Aorta (tissue), 5 donors: ENCODE results near the gene FAM118B. TPM values are rescaled to one million over a fixed set of nuclear protein-coding genes. Genes with fewer than 3 reads are reported as not detected.

Experiments used
- ATAC-seq: fragments of 200-7000 bp; cut with Tn5 transposase; one replicate; pipeline ENCODE4 v1.9.1; 2022; ENCODE audit warnings: moderate library complexity; ENCODE audit not compliant: low FRiP score
- DNase-seq, 2 donors: peaks; one replicate each; pipeline ENCODE4 v3.0.0-alpha.2; 2020
- H3K27ac ChIP-seq, 2 donors: one replicate each; pipeline ENCODE4 v1.5.1; 2013; ENCODE audit warnings: low read length in 2 of 2, mild to moderate bottlenecking in 2 of 2, moderate library complexity in 2 of 2, control low read depth in 1 of 2, inconsistent platforms in 1 of 2, low read depth in 1 of 2
- H3K27me3 ChIP-seq, 2 donors: one replicate each; pipeline ENCODE4 v1.6.1; 2013; ENCODE audit warnings: control low read depth in 1 of 2, low read length in 1 of 2, mild to moderate bottlenecking in 1 of 2, moderate library complexity in 1 of 2; ENCODE audit not compliant: insufficient read depth in 2 of 2, control insufficient read depth in 1 of 2
- H3K36me3 ChIP-seq, 2 donors: one replicate each; pipeline ENCODE4 v1.6.1; 2013; ENCODE audit warnings: control low read depth in 1 of 2, low read length in 1 of 2, mild to moderate bottlenecking in 1 of 2; ENCODE audit not compliant: insufficient read depth in 2 of 2, control insufficient read depth in 1 of 2
- H3K4me1 ChIP-seq, 2 donors: one replicate each; pipeline ENCODE4 v1.6.1; 2013; ENCODE audit warnings: low read length in 2 of 2, control low read depth in 1 of 2, mild to moderate bottlenecking in 1 of 2, moderate library complexity in 1 of 2; ENCODE audit not compliant: insufficient read depth in 2 of 2, control insufficient read depth in 1 of 2
- H3K4me3 ChIP-seq, 2 donors: one replicate each; pipeline ENCODE4 v1.5.1; 2013; ENCODE audit warnings: low read length in 2 of 2, control low read depth in 1 of 2, mild to moderate bottlenecking in 1 of 2
- H3K9me3 ChIP-seq: one replicate; pipeline ENCODE4 v1.6.1; 2013; ENCODE audit warnings: mild to moderate bottlenecking, low read length; ENCODE audit not compliant: control insufficient read depth
- WGBS, 2 donors: extraction: QIAGEN DNeasy Blood & Tissue Kit; methylation state at CpG; one replicate each; pipeline ENCODE4 v1.1.7; 2013; 5-methylcytosine and 5-hydroxymethylcytosine counted together
- intact Hi-C, 2 donors: fragments of 100-400 bp; cut with DNase I; formaldehyde crosslinking; loops; one replicate each; pipeline versions ENCODE4 v1.14.2 to v1.15.0; 2022
- polyA plus RNA-seq, 2 donors: library from polyadenylated mRNA; stranded (reverse); fragments of 200-250 nt; gene quantifications; one replicate each; pipeline ENCODE4 v1.2.3, GENCODE V29; 2013
- total RNA-seq, 2 donors: library from RNA; stranded (reverse); fragmentation: NEBNext Ultra II Directional; extraction: Animal tissue kit (Norgen Biotek cat#: 25700); gene quantifications; one replicate each; pipeline ENCODE4 v1.2.1, GENCODE V29; 2021
- donor health status: healthy with polysubstance abuse.
- donor health status: Bipolar disorder and iron deficiency.
- donor health status: DM: no; HTN: no; CAD: no.
- donor health status: DM: no; HTN: no; CAD: no.
- donor health status: DM: yes; HTN: yes; CAD: no.

FAM118B gene
- total and polyA plus RNA-seq, 4 donors = 11.9 to 21.9 (median 16.6) TPM

DNA sequence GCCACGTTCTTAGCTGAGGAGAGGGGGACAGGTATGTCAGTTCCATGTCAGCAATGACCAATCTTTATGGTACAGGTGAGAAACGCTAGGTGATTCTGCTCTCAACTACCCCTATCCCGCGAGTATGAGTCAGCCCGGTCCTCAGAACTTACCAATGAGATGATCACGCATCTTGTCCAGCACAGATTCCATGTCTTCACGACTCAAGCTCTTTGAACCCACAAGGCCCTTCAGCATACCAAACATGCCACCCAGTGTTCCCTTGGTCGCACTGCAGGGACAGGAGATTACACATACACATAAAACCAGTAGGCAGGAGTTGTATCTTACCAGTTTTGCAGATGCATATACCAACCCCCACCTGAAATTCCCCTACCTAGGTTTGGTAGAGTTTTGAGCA is 54.2 kb downstream of the FAM118B start:
- Histone ChIP-seq H3K4me3 (no peak overlapping the region), H3K27ac (no peak overlapping the region), H3K36me3 (peaks cover 4 to 18% of the 10 kb centered on the region in 2 donors), H3K9me3 (no peaks in the 10 kb centered on the region), H3K27me3 (no peaks in the 10 kb centered on the region), H3K4me1 (peaks cover 0 to 5% of the 10 kb centered on the region in 2 donors)
- no peak for ATAC-seq
- DNase-seq = no peak
- intact Hi-C loops = loop anchor here in 1 of 2 donors (5.0 kb wide), 1 partner anchor 54 kb away; the partner anchor contains the start of genes FAM118B and RPUSD4
- 84% methylated on average over 8 of the region's 8 CpGs for WGBS, 2 donors

DNA sequence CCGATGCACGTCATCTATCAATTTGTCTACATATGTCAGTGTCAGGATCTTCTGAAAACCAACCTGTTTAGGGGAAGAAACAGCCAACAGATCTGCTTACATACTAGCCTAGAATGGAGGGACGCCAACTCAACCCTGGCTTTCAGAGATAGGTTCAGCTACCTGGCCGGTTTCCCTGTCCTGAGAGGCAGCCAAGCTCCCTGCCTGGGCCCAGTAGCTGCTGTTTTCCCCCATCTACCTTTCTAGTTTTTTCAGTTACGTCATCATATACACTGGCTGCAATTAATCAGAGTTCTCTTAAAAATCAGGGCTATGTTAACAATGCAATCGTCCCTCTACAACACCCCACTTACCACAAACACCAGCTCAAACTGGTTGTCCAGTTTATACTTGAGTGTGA is 56.1 kb downstream of the FAM118B start:
- H3K4me1 ChIP-seq = peaks cover 0 to 5% of the 10 kb centered on the region in 2 donors
- no peaks in the 10 kb centered on the region for H3K9me3 ChIP-seq
- intact Hi-C loops = loop anchor here in 1 of 2 donors (2.0 to 5.0 kb wide), 2 partner anchors 15 to 55 kb away; partner anchors contain the start of genes FAM118B, RPUSD4 and TIRAP
- ATAC-seq (no peak), DNase-seq (no peak)
- peak overlapping the region; percentile 86 to 93 for H3K4me3 ChIP-seq
- H3K36me3 ChIP-seq = peaks cover 4 to 16% of the 10 kb centered on the region in 2 donors
- H3K27ac ChIP-seq = peak overlapping the region in 1 of 2 donors; percentile 7
- no peaks in the 10 kb centered on the region for H3K27me3 ChIP-seq
- 54 to 58% methylated on average over 6 of the region's 6 CpGs for WGBS, 2 donors

DNA sequence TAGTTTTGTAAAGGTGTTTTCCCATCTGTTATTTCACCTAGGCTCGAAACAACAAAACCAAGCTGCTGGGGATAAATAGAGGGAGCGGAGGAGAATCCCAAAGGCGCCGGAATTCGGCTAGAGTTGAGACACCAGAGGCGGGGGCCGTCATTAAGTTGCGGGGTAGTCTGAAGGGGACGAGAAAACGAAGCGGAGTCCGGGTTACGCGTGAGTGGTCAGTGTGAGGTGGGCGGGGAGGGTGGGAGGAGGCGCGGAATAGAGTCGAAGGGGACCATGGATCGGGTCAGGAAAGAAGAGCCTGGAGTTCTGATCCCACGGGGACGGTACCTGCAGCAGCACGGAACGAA is 56.8 kb downstream of the FAM118B start:
- Histone ChIP-seq H3K9me3 (no peaks in the 10 kb centered on the region), H3K27ac (peak overlapping the region in 1 of 2 donors; percentile 77), H3K4me3 (peak overlapping the region; percentile 86 to 93), H3K36me3 (peaks cover 0 to 16% of the 10 kb centered on the region in 2 donors), H3K4me1 (peaks cover 0 to 5% of the 10 kb centered on the region in 2 donors), H3K27me3 (no peaks in the 10 kb centered on the region)
- DNase-seq = no peak
- ATAC-seq = peak; percentile 15
- intact Hi-C loops = loop anchor here in 1 of 2 donors (2.0 to 5.0 kb wide), 2 partner anchors 14 to 56 kb away; partner anchors contain the start of genes FAM118B, RPUSD4 and TIRAP
- 0% methylated on average over 23 of the region's 23 CpGs for WGBS, 2 donors

DNA sequence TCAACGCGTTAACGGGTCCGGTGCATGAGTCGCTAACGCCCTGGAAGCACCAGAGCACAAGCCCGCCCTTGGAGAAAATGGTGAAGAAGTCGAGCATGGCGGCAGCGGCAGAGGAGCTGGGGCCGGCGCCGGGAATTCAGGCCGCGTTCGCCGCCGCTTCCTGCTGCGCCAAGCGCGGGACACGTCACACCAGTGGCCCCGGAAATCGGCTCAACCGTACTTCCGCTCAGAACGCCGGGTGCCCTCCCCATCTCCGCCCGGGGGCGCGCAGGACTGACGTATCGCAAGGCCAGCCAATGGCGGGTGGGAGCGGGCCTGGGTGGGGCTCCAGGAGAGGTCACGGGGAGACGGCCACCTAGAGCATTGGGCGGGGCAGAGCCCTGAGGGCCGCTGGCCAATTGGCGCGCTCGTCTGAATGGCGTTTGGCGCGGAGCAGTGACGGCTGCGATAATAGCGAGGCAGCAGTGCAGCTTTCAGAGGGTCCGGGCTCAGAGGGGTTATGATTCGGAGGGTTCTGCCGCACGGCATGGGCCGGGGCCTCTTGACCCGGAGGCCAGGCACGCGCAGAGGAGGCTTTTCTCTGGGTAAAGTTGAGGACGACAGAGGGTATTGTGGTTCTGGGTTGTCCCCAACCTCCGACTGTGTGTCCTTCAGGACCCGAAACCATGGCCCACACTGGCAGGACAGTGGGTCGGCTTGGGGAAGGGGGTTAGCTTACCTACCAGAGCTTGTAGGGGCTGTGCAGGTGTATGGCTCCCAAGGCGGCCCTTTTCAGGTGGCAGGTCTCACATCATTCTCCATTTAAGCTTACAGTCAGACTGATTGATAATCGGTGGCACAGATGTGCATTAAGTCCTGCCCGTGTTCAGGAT is 57.4 kb downstream of the FAM118B start, which contains the start of the genes FOXRED1 and SRPRA:
Gene FOXRED1 (plus strand): TSS at position 447 of the 872 bp plus-strand sequence. CDS start 53 bp downstream, at position 500.
Gene SRPRA (minus strand): TSS at position 188 of the 872 bp plus-strand sequence. CDS start 91 bp downstream, at position 97.
- peak within 1 kb of the TSS; percentile 86 to 93 for H3K4me3 ChIP-seq
- WGBS, 2 donors = 1% methylated on average over 62 to 64 of the region's 64 CpGs
- intact Hi-C loops = loop anchor here in 1 of 2 donors (2.0 to 5.0 kb wide), 2 partner anchors 14 to 57 kb away; partner anchors contain the start of genes FAM118B, RPUSD4 and TIRAP
- H3K27ac ChIP-seq = peak within 1 kb of the TSS in 1 of 2 donors; percentile 77
- peaks cover 0 to 12% of the 10 kb centered on the region in 2 donors for H3K36me3 ChIP-seq
- no peaks in the 10 kb centered on the region for H3K27me3 ChIP-seq
- peaks cover 0 to 5% of the 10 kb centered on the region in 2 donors for H3K4me1 ChIP-seq
- peak; percentile 100 for DNase-seq
- H3K9me3 ChIP-seq = no peaks in the 10 kb centered on the region
- peak; percentile 100 for ATAC-seq

DNA sequence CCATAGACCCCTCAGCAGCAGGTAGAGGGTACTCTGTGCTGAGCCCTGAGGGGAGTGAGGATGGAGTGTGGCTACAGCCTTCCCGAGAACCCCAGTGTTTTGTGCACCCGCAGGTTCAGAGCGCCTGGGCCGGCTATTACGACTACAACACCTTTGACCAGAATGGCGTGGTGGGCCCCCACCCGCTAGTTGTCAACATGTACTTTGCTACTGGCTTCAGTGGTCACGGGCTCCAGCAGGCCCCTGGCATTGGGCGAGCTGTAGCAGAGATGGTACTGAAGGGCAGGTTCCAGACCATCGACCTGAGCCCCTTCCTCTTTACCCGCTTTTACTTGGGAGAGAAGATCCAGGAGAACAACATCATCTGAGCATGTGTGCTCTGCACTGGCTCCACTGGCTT is 65.7 kb downstream of the FAM118B start:
- no peak overlapping the region for H3K4me3 ChIP-seq
- no peaks in the 10 kb centered on the region for H3K27me3 ChIP-seq
- H3K36me3 ChIP-seq = peaks cover 0 to 2% of the 10 kb centered on the region in 2 donors
- no peaks in the 10 kb centered on the region for H3K9me3 ChIP-seq
- no peaks in the 10 kb centered on the region for H3K4me1 ChIP-seq
- ATAC-seq = no peak
- DNase-seq = no peak
- WGBS, 2 donors = 90 to 95% methylated on average over 11 of the region's 11 CpGs
- no peak overlapping the region for H3K27ac ChIP-seq
- intact Hi-C loops = no loop called here

DNA sequence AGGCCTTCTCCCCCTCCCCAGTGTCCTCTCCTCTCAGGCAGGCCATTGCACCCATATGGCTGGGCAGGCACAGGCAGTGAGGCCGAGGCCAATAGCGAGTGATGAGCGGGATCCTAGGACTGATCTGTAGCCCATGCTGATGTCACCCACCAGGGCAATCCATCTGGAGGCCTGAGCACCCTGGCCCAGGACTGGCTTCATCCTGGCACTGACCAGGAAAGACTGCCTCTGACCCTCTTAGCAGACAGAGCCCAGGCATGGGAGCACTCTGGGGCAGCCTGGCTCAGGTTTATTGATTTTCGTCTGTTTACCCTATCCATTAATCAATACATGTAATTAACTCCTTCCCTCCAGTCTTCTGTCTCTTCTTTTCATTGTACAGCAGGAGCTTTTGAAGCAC is 66.2 kb downstream of the FAM118B start:
- no peak for DNase-seq
- H3K4me3 ChIP-seq = no peak overlapping the region
- 89 to 94% methylated on average over 4 of the region's 4 CpGs for WGBS, 2 donors
- no peaks in the 10 kb centered on the region for H3K27me3 ChIP-seq
- peaks cover 0 to 2% of the 10 kb centered on the region in 2 donors for H3K36me3 ChIP-seq
- H3K4me1 ChIP-seq = no peaks in the 10 kb centered on the region
- ATAC-seq = no peak
- H3K9me3 ChIP-seq = no peaks in the 10 kb centered on the region
- intact Hi-C loops = no loop called here
- no peak overlapping the region for H3K27ac ChIP-seq

DNA sequence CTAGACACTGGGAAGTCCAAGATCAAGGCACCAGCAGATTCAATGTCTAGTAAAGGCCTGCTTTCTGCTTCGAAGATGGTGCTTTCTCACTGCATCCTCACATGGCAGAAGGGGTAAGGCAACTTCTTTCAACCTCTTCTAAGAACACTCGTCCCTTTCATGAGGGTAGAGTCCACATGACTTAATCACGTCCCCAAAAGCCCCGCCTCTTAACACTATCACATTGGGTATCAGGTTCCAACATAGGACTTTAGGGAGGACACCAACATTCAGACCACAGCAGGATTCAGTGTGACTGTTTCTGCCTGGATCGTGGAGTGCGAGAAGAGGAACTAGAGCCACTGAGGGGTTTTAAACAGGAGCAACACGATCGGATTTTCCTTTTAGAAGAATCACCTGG is 67.6 kb downstream of the FAM118B start:
- Histone ChIP-seq H3K36me3 (peaks cover 0 to 2% of the 10 kb centered on the region in 2 donors), H3K4me3 (no peak overlapping the region), H3K27me3 (no peaks in the 10 kb centered on the region), H3K9me3 (no peaks in the 10 kb centered on the region), H3K4me1 (no peaks in the 10 kb centered on the region), H3K27ac (no peak overlapping the region)
- DNase-seq = no peak
- intact Hi-C loops = no loop called here
- ATAC-seq = no peak
- WGBS, 2 donors = 76 to 78% methylated on average over 8 of the region's 8 CpGs

DNA sequence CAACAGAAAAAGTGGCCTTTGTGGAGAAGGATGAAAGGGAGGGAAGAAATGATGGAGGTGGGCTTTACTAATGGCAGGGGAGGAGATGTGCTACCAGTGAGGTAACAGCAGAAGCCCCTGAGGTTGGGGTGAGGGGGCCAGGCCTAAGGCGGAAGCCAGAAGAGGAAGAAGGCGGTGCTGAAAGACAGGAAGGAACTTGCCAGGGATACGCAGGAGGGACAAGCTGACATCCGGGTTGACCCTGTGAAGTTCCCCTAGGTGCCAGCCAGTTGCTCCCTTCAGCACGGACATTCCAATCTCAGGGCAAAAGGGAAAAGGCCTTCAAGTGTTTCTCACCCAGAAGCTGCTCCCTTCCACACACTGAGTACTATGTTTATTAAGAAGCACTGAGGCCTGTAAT is 69.0 kb downstream of the FAM118B start:
- H3K27me3 ChIP-seq = no peaks in the 10 kb centered on the region
- WGBS, 2 donors = 81 to 83% methylated on average over 5 of the region's 5 CpGs
- intact Hi-C loops = no loop called here
- H3K27ac ChIP-seq = no peak overlapping the region
- H3K36me3 ChIP-seq = no peaks in the 10 kb centered on the region
- H3K4me3 ChIP-seq = no peak overlapping the region
- no peaks in the 10 kb centered on the region for H3K4me1 ChIP-seq
- no peaks in the 10 kb centered on the region for H3K9me3 ChIP-seq
- ATAC-seq = no peak
- no peak for DNase-seq
